Mesothelial cell of epicardium (in vitro differentiated cells): ENCODE data around the gene PRKACA. TPM values are rescaled to one million over a fixed set of nuclear protein-coding genes. Genes with fewer than 3 reads are reported as not detected.

ENCODE experiments used
- DNase-seq, 2 experiments: peaks; one replicate each; pipeline ENCODE4 v3.0.0; 2021; ENCODE audit warnings: low spot score in 2 of 2; ENCODE audit not compliant: unreplicated experiment in 2 of 2
- H3K27ac Mint-ChIP-seq: 2 replicates; pipeline ENCODE4 v1.8.0; 2021; ENCODE audit warnings: mixed read lengths
- H3K27me3 Mint-ChIP-seq: 2 replicates; pipeline ENCODE4 v1.8.0; 2021; ENCODE audit warnings: low read depth, mixed read lengths
- H3K36me3 Mint-ChIP-seq: 2 replicates; pipeline ENCODE4 v1.8.0; 2021; ENCODE audit warnings: mixed read lengths
- H3K4me1 Mint-ChIP-seq: 2 replicates; pipeline ENCODE4 v1.8.0; 2021; ENCODE audit warnings: mixed read lengths
- H3K4me3 Mint-ChIP-seq: 2 replicates; pipeline ENCODE4 v1.8.0; 2021; ENCODE audit warnings: mild to moderate bottlenecking, moderate library complexity, mixed read lengths
- H3K9me3 Mint-ChIP-seq: 2 replicates; pipeline ENCODE4 v1.8.0; 2021; ENCODE audit warnings: mixed read lengths
- total RNA-seq: library from RNA; stranded (reverse); gene quantifications from 3 replicates; pipeline ENCODE4 v1.2.1, GENCODE V29; 2021
- TF ChIP-seq, protein P1 (sequence below): fragments of 200-600 bp; sonication (generic); IDR thresholded peaks from one replicate; pipeline ENCODE4 v1.5.0; 2021; ENCODE audit warnings: antibody characterized with exemption; ENCODE audit not compliant: unreplicated experiment

Gene PRKACA
- total RNA-seq, 1 donor from 2014 or later, result 80.9 TPM

GRCh38 chr19:14081797-14082674, 35.5 kb downstream of the PRKACA start:
- peak overlapping the region; percentile 95 for H3K4me3 Mint-ChIP-seq
- TF ChIP-seq, protein P1, sequence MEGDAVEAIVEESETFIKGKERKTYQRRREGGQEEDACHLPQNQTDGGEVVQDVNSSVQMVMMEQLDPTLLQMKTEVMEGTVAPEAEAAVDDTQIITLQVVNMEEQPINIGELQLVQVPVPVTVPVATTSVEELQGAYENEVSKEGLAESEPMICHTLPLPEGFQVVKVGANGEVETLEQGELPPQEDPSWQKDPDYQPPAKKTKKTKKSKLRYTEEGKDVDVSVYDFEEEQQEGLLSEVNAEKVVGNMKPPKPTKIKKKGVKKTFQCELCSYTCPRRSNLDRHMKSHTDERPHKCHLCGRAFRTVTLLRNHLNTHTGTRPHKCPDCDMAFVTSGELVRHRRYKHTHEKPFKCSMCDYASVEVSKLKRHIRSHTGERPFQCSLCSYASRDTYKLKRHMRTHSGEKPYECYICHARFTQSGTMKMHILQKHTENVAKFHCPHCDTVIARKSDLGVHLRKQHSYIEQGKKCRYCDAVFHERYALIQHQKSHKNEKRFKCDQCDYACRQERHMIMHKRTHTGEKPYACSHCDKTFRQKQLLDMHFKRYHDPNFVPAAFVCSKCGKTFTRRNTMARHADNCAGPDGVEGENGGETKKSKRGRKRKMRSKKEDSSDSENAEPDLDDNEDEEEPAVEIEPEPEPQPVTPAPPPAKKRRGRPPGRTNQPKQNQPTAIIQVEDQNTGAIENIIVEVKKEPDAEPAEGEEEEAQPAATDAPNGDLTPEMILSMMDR, result no peak
- no peaks in the 10 kb centered on the region for H3K27me3 Mint-ChIP-seq
- peaks cover 9% of the 10 kb centered on the region for H3K4me1 Mint-ChIP-seq
- peaks cover 3% of the 10 kb centered on the region for H3K36me3 Mint-ChIP-seq
- no peak for DNase-seq
- peak overlapping the region; percentile 97 for H3K27ac Mint-ChIP-seq
- no peaks in the 10 kb centered on the region for H3K9me3 Mint-ChIP-seq

GRCh38 chr19:14080887-14081796, 36.4 kb downstream of the PRKACA start:
- DNase-seq, result peak; percentile 96 to 99
- H3K36me3 Mint-ChIP-seq, result peaks cover 3% of the 10 kb centered on the region

DNA sequence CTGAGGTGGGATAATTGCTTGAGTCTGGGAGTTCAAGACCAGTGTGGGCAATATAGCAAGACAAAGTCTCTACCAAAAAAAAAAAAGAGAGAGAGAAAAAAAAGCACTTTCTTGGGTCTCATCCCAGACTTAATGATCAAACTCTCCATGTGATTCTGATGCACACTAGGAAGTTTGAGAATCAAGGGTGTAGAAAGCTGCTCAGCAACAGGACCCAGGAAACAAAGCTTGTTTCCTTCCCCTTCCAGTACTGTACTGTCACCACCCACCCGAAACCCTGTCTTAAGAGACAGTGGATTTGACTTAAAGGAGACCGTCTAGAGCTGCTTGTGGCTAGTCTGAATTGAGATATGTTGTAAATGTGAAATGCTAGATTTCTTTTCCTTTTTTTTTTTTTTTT, 39.2 kb downstream of the PRKACA start:
- Mint-ChIP-seq H3K4me3 (no peak overlapping the region), H3K36me3 (no peaks in the 10 kb centered on the region), H3K9me3 (no peaks in the 10 kb centered on the region), H3K4me1 (peaks cover 24% of the 10 kb centered on the region), H3K27me3 (no peaks in the 10 kb centered on the region), H3K27ac (no peak overlapping the region)
- TF ChIP-seq, protein P1, result no peak
- no peak for DNase-seq

More at GRCh38 chr19:14080887-14081796, 36.4 kb downstream of the PRKACA start:
- H3K4me1 Mint-ChIP-seq, result peaks cover 9% of the 10 kb centered on the region
- H3K9me3 Mint-ChIP-seq, result no peaks in the 10 kb centered on the region
- H3K4me3 Mint-ChIP-seq, result peak overlapping the region; percentile 95
- H3K27ac Mint-ChIP-seq, result peak overlapping the region; percentile 97
- no peaks in the 10 kb centered on the region for H3K27me3 Mint-ChIP-seq
- TF ChIP-seq, protein P1, result no peak

GRCh38 chr19:14073925-14074838, 43.4 kb downstream of the PRKACA start:
- TF ChIP-seq, protein P1, result no peak
- H3K27ac Mint-ChIP-seq, result peak overlapping the region; percentile 92
- peaks cover 2% of the 10 kb centered on the region for H3K27me3 Mint-ChIP-seq
- H3K4me1 Mint-ChIP-seq, result peaks cover 22% of the 10 kb centered on the region
- H3K36me3 Mint-ChIP-seq, result no peaks in the 10 kb centered on the region
- peak overlapping the region; percentile 91 for H3K4me3 Mint-ChIP-seq
- DNase-seq, result no peak
- no peaks in the 10 kb centered on the region for H3K9me3 Mint-ChIP-seq
